HG03025 (cell line): Measurements from ENCODE around the gene LRRTM4.

Experiments
- ATAC-seq: cut with Tn5 transposase; IDR thresholded peaks from one replicate; pipeline ENCODE4 v1.9.1; 2021; ENCODE audit warnings: mild to moderate bottlenecking, moderate library complexity; ENCODE audit not compliant: unreplicated experiment, low FRiP score

Gene LRRTM4

DNA sequence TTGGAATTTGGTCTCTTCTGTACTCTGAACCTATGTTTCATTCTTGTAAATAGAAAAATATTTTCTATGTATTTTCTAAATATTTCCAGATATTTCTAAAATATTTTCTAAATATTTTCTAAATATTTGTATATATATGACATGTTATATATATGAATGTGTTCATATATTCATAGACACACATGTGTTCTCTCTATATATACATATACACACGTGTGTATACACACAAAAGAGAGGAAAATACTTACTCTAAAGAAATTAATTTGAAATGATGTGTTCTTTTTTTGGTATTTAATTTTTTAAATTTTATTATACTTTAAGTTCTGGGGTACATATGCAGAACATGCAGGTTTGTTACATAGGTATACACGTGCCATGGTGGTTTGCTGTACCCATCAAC, 589.6 kb downstream of the LRRTM4 start:
- no peak for ATAC-seq

- ATAC-seq = no peak
These were observed 592.0 kb downstream of the LRRTM4 start for GRCh38 chr2:76930056-76930744.

DNA sequence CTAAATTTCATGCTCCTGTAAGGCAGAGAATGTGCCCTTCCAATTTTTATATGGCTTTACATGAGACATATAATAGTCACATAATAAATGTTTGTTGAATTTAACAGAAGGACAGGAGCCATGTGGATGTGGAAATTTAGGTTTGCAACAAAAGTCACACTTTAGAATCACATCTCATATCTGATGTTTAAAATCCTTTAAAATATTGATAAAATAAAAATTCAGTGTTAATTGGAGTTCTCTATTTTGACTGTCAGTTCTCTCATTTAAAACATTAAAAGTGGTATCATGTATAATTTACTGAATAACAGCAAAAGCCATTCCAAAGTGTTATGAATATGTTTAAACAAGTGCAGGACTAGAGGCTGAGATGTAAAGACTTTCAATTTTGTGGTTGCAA, 594.1 kb downstream of the LRRTM4 start:
- ATAC-seq = no peak

- no peak for ATAC-seq
These were observed 601.2 kb downstream of the LRRTM4 start for GRCh38 chr2:76921006-76921405.

DNA sequence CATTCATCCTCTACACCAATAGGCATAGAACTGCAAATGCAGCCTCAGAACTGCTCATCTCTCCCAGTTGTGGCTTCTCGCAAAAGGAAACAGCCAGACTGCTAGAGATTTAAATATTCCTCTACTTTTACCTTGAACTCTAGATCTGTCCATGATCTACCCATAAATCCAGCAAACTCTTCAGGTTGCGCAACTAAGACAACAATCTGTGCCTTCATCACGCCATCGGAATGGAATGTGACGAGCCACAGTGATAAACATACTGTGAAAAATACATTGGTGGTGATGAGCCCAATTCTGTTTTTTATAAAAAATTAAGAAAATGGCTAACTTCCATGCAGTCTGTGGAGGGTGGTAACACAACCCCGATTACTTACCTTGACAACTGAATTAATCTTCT, 626.7 kb downstream of the LRRTM4 start:
- ATAC-seq = no peak

GRCh38 chr2:76870581-76870980, 651.6 kb downstream of the LRRTM4 start:
- ATAC-seq = no peak

- ATAC-seq = no peak
These were observed 652.2 kb downstream of the LRRTM4 start for GRCh38 chr2:76870011-76870410.

DNA sequence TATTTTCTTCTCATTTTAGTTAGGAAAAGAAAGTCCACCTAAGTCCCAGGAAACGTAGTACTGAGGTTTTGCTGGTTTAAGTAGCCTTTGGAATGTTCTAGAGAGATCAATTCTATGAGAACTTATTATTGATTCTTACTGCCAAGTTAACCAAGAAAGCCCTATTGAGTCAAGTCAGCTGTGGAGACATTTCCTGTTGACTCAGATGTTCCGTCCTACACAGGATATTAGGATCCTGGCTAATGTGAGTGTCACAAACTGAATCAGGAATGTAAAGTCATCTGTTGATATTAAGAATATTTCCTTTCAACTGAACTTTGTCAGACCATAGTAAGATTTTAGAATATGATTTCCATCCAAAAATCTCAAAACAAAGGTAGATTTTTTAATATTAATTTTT, 654.3 kb downstream of the LRRTM4 start:
- ATAC-seq = no peak

- ATAC-seq = no peak
These were observed 655.7 kb downstream of the LRRTM4 start for GRCh38 chr2:76866464-76866863.

GRCh38 chr2:76862901-76863300, 659.3 kb downstream of the LRRTM4 start:
- no peak for ATAC-seq

DNA sequence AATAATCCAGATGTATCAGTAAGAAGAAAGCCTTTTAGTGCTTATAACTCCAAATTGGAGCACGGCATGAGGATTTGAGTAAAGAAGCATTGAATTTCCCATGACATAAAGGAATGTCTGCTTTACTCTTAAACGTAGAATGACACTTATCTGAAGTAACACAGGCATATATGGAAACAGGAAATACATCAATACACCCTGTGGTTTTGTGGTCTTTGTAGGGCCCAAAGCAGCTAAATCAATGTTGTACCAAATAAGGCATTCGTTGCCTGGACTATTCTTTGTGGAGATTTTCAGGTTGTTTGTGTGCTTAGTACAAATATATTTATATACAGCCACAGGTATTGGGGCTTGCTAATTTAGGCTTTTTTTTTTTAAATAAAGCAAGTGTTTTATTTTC, 660.5 kb downstream of the LRRTM4 start:
- no peak for ATAC-seq

DNA sequence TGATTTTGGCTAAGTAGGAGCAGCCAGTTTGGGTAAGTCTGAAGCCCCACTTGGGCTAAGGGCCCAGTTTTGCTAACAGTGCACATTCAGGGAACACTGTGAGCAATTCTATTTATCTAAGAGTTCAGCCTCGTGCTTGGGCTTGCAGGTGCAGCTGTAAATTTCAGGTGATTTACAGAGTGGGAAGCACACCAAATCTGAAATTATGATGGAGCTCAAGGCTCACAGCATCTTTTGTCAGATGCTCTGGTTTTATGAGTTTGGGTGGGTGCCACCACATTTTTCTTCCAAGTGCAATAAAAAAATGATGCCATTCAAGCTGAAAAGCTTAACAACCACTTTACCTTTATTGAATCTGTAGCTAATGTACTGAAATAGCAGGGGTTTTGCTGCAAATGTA, 671.2 kb downstream of the LRRTM4 start:
- no peak for ATAC-seq

GRCh38 chr2:76849086-76849485, 673.1 kb downstream of the LRRTM4 start:
- ATAC-seq = no peak

- no peak for ATAC-seq
These were observed 682.4 kb downstream of the LRRTM4 start for GRCh38 chr2:76839826-76840225.

DNA sequence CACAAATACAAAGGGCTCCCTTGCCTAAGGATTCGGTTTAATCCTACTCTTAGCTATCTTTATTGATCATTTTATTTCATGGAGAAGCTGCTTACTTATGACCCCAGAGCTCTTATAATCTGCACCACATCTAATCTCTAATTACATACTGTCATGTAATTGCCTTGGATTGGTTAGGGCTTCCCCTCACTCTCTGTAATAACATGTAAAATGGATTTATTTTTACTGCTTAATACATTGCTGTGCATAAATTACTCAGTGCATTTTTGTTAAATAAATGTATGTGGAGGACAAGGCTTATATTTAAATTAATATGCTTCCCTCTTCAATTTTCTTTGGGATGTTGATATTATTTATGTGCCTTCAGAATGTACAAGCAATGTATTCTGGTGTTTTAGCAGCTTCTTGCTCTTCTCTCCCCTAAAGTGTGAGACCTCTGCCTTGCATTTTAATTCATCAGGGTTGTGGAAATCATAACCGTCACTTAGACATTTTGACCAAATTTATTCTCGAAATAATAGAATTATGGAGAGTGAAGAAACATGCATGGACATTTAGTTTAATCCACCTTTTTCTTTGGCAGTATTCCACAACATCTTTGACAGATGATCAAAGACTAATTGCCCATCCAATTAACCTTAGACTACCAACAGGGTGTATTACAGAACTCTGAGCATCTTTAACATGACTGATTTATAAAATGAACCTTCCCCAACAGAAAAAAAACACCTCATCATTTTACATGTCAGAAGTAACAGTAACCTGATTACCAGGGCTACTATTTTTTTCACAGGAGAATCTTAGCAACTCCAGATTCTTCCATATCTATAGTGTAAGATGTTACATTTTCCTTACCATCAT, 692.6 kb downstream of the LRRTM4 start:
- no peak for ATAC-seq

DNA sequence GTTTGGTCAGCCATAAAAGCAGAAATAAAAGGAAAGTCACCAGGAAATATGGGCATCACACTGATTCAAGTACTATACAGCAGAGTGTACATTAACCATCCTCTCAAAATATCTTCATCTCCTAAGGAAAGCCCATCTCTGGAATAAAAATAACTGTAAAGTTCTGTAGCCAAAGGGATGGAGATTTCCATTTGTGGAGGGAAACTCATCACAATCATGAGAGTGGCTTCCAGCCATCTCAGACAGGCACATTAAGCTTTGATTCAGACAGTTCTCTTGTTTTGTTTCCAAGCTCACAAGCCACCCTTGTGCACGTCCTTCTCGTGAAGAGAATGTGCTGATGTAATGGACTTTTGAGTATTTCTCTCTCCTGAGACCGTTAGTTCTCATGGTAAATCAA, 695.5 kb downstream of the LRRTM4 start:
- no peak for ATAC-seq

GRCh38 chr2:76825140-76825970, 696.8 kb downstream of the LRRTM4 start:
- ATAC-seq = no peak

GRCh38 chr2:76821731-76822130, 700.4 kb downstream of the LRRTM4 start:
- no peak for ATAC-seq

DNA sequence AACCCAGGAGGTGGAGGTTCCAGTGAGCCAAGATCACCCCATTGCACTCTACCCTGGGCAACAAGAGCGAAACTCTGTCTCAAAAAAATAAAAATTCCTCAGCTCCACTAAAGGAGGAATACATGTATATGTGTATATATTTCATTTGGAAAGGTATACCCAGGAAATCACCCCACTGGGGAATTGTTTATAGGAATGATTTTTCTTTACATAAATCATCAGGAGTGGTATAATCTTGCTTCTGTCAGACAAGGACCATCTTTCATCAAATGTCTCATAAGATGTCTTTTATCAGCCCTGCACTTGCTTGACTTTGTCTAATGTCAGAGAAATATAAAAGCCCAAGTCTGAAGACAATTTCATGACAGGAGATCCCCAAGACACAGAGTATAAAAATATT, 709.1 kb downstream of the LRRTM4 start:
- no peak for ATAC-seq

- ATAC-seq = no peak
These were observed 710.0 kb downstream of the LRRTM4 start for GRCh38 chr2:76812156-76812555.

- no peak for ATAC-seq
These were observed 713.0 kb downstream of the LRRTM4 start for GRCh38 chr2:76809136-76809535.
